Activated naive CD4-positive, alpha-beta T cell treated with anti-CD3 and anti-CD28 coated beads for 36 hours (primary cell): Measurements from ENCODE around the gene PSD4. TPM values are rescaled to one million over a fixed set of nuclear protein-coding genes. Genes with fewer than 3 reads are reported as not detected.

ENCODE experiments used
- CTCF ChIA-PET: fragments of 350-600 bp; sonication (Branson Sonifier 250); formaldehyde crosslinking; loops from one replicate; lab custom pipeline; 2021; ENCODE audit warnings: antibody characterized with exemption; lab: Charles Lee
- DNase-seq: peaks from one replicate; pipeline ENCODE4 v3.0.0-alpha.2; 2020
- H3K27ac Mint-ChIP-seq: one replicate; pipeline ENCODE4 v1.8.0; 2021; ENCODE audit warnings: mild to moderate bottlenecking, mixed read lengths
- H3K27me3 Mint-ChIP-seq: one replicate; pipeline ENCODE4 v1.8.0; 2021; ENCODE audit warnings: low read depth, mixed read lengths
- H3K36me3 Mint-ChIP-seq: one replicate; pipeline ENCODE4 v1.8.0; 2021; ENCODE audit warnings: low read depth, mixed read lengths
- H3K4me1 Mint-ChIP-seq: one replicate; pipeline ENCODE4 v1.8.0; 2021; ENCODE audit warnings: low read depth, mixed read lengths
- H3K4me3 Mint-ChIP-seq: one replicate; pipeline ENCODE4 v1.8.0; 2021; ENCODE audit warnings: mild to moderate bottlenecking, moderate library complexity, mixed read lengths
- H3K9me3 Mint-ChIP-seq: one replicate; pipeline ENCODE4 v1.8.0; 2021; ENCODE audit warnings: mixed read lengths
- intact Hi-C: fragments of 100-400 bp; cut with micrococcal nuclease; formaldehyde crosslinking; loops from one replicate; pipeline ENCODE4 v1.15.1; 2023
- total RNA-seq, 2 experiments: library from RNA; stranded (reverse); gene quantifications; one replicate each; pipeline ENCODE4 v1.2.3, GENCODE V29; 2021

The PSD4 gene
- total RNA-seq, 2 experiments from 2014 or later: 85.9 to 87.4 TPM

- no peak overlapping the region for H3K27ac Mint-ChIP-seq
- H3K36me3 Mint-ChIP-seq: no peaks in the 10 kb centered on the region
- H3K4me3 Mint-ChIP-seq: no peak overlapping the region
- H3K4me1 Mint-ChIP-seq: peaks cover 15% of the 10 kb centered on the region
- H3K9me3 Mint-ChIP-seq: no peaks in the 10 kb centered on the region
- DNase-seq: no peak
- no peaks in the 10 kb centered on the region for H3K27me3 Mint-ChIP-seq
- intact Hi-C loops: no loop called here
- CTCF ChIA-PET: interaction anchor here (0.7 to 1.9 kb wide), 6 partner anchors 13 to 81 kb away, joined by 3 to 10 read pairs (median 5); no protein-coding TSS in a partner anchor
Measured at GRCh38 chr2:113216891-113217454, 43.2 kb downstream of the PSD4 start.

- Mint-ChIP-seq H3K4me1 (peaks cover 15% of the 10 kb centered on the region), H3K4me3 (no peak overlapping the region), H3K27ac (no peak overlapping the region), H3K27me3 (no peaks in the 10 kb centered on the region), H3K36me3 (no peaks in the 10 kb centered on the region), H3K9me3 (no peaks in the 10 kb centered on the region)
- DNase-seq: no peak
- CTCF ChIA-PET: interaction anchor here (0.7 to 1.9 kb wide), 6 partner anchors 13 to 82 kb away, joined by 3 to 10 read pairs (median 5); no protein-coding TSS in a partner anchor
- intact Hi-C loops: no loop called here
Measured at GRCh38 chr2:113217455-113218282, 43.9 kb downstream of the PSD4 start.

GRCh38 chr2:113218283-113219091 lies 44.7 kb downstream of the PSD4 start:
- intact Hi-C loops: no loop called here

GRCh38 chr2:113219092-113219441 lies 45.3 kb downstream of the PSD4 start:
- no peak overlapping the region for H3K27ac Mint-ChIP-seq

More at GRCh38 chr2:113218283-113219091, 44.7 kb downstream of the PSD4 start:
- H3K36me3 Mint-ChIP-seq: no peaks in the 10 kb centered on the region
- no peak for DNase-seq
- no peaks in the 10 kb centered on the region for H3K27me3 Mint-ChIP-seq
- no peak overlapping the region for H3K4me3 Mint-ChIP-seq
- peaks cover 15% of the 10 kb centered on the region for H3K4me1 Mint-ChIP-seq
- H3K9me3 Mint-ChIP-seq: no peaks in the 10 kb centered on the region
- H3K27ac Mint-ChIP-seq: no peak overlapping the region
- CTCF ChIA-PET: interaction anchor here (1.9 kb wide), 2 partner anchors 14 to 80 kb away, joined by 8 to 10 read pairs; no protein-coding TSS in a partner anchor

GRCh38 chr2:113219525-113219888 lies 45.7 kb downstream of the PSD4 start:
- Mint-ChIP-seq H3K4me1 (peaks cover 15% of the 10 kb centered on the region), H3K27ac (no peak overlapping the region)
- CTCF ChIA-PET: interaction anchor here (0.5 to 4.0 kb wide), 2 partner anchors 15 to 170 kb away, joined by 4 to 13 read pairs; no protein-coding TSS in a partner anchor

More at GRCh38 chr2:113219092-113219441, 45.3 kb downstream of the PSD4 start:
- Mint-ChIP-seq H3K36me3 (no peaks in the 10 kb centered on the region), H3K9me3 (no peaks in the 10 kb centered on the region), H3K4me3 (no peak overlapping the region), H3K27me3 (no peaks in the 10 kb centered on the region), H3K4me1 (peaks cover 15% of the 10 kb centered on the region)
- no peak for DNase-seq
- CTCF ChIA-PET: no interaction called here
- intact Hi-C loops: no loop called here

GRCh38 chr2:113219889-113220641 lies 46.3 kb downstream of the PSD4 start:
- Mint-ChIP-seq H3K36me3 (no peaks in the 10 kb centered on the region), H3K4me3 (no peak overlapping the region), H3K27ac (no peak overlapping the region), H3K9me3 (no peaks in the 10 kb centered on the region), H3K4me1 (peaks cover 15% of the 10 kb centered on the region), H3K27me3 (no peaks in the 10 kb centered on the region)
- intact Hi-C loops: no loop called here
- DNase-seq: peak; percentile 29
- CTCF ChIA-PET: interaction anchor here (0.5 to 4.0 kb wide), 3 partner anchors 16 to 170 kb away, joined by 4 to 13 read pairs (median 6); no protein-coding TSS in a partner anchor

More at GRCh38 chr2:113219525-113219888, 45.7 kb downstream of the PSD4 start:
- no peaks in the 10 kb centered on the region for H3K9me3 Mint-ChIP-seq
- H3K4me3 Mint-ChIP-seq: no peak overlapping the region
- DNase-seq: no peak
- H3K36me3 Mint-ChIP-seq: no peaks in the 10 kb centered on the region
- no peaks in the 10 kb centered on the region for H3K27me3 Mint-ChIP-seq
- intact Hi-C loops: no loop called here

GRCh38 chr2:113220970-113221708 lies 47.4 kb downstream of the PSD4 start:
- H3K4me1 Mint-ChIP-seq: peaks cover 15% of the 10 kb centered on the region
- no peak for DNase-seq
- no peaks in the 10 kb centered on the region for H3K27me3 Mint-ChIP-seq
- H3K27ac Mint-ChIP-seq: no peak overlapping the region
- no peaks in the 10 kb centered on the region for H3K9me3 Mint-ChIP-seq
- H3K4me3 Mint-ChIP-seq: no peak overlapping the region
- intact Hi-C loops: no loop called here
- CTCF ChIA-PET: interaction anchor here (0.7 to 4.0 kb wide), 6 partner anchors 17 to 261 kb away, joined by 3 to 13 read pairs (median 4); no protein-coding TSS in a partner anchor
- no peaks in the 10 kb centered on the region for H3K36me3 Mint-ChIP-seq

- H3K27ac Mint-ChIP-seq: no peak overlapping the region
- DNase-seq: no peak
- H3K4me1 Mint-ChIP-seq: peaks cover 15% of the 10 kb centered on the region
- H3K9me3 Mint-ChIP-seq: no peaks in the 10 kb centered on the region
- no peaks in the 10 kb centered on the region for H3K27me3 Mint-ChIP-seq
- no peak overlapping the region for H3K4me3 Mint-ChIP-seq
- CTCF ChIA-PET: interaction anchor here (0.7 to 4.0 kb wide), 5 partner anchors 17 to 262 kb away, joined by 3 to 13 read pairs (median 3); no protein-coding TSS in a partner anchor
- H3K36me3 Mint-ChIP-seq: no peaks in the 10 kb centered on the region
- intact Hi-C loops: no loop called here
Measured at GRCh38 chr2:113221846-113222245, 48.1 kb downstream of the PSD4 start.

- H3K27ac Mint-ChIP-seq: no peak overlapping the region
- no peak for DNase-seq
- H3K9me3 Mint-ChIP-seq: no peaks in the 10 kb centered on the region
- CTCF ChIA-PET: interaction anchor here (4.0 kb wide), 1 partner anchor 19 kb away, joined by 13 read pairs; no protein-coding TSS in a partner anchor
- H3K27me3 Mint-ChIP-seq: no peaks in the 10 kb centered on the region
- H3K4me1 Mint-ChIP-seq: no peaks in the 10 kb centered on the region
- H3K36me3 Mint-ChIP-seq: no peaks in the 10 kb centered on the region
- intact Hi-C loops: no loop called here
- H3K4me3 Mint-ChIP-seq: no peak overlapping the region
Measured at GRCh38 chr2:113223813-113224212, 50.0 kb downstream of the PSD4 start.

GRCh38 chr2:113224647-113225236 lies 51.0 kb downstream of the PSD4 start:
- H3K36me3 Mint-ChIP-seq: no peaks in the 10 kb centered on the region
- intact Hi-C loops: no loop called here
- no peak for DNase-seq
- CTCF ChIA-PET: interaction anchor here (0.6 kb wide), 1 partner anchor 103 kb away, joined by 3 read pairs; no protein-coding TSS in a partner anchor
- no peaks in the 10 kb centered on the region for H3K9me3 Mint-ChIP-seq
- no peak overlapping the region for H3K4me3 Mint-ChIP-seq
- H3K27me3 Mint-ChIP-seq: no peaks in the 10 kb centered on the region
- H3K27ac Mint-ChIP-seq: no peak overlapping the region
- no peaks in the 10 kb centered on the region for H3K4me1 Mint-ChIP-seq
